Heart left ventricle (tissue), 16 donors: ENCODE measurements around the gene C10orf143. TPM values are rescaled to one million over a fixed set of nuclear protein-coding genes. Genes with fewer than 3 reads are reported as not detected.

Experiments used
- ATAC-seq, 4 donors: fragments of 200-7000 bp; cut with Tn5 transposase; one replicate each; pipeline ENCODE4 v1.9.1; 2020 to 2022; ENCODE audit warnings: moderate library complexity in 4 of 4, mild to moderate bottlenecking in 3 of 4, moderate number of reproducible peaks in 1 of 4
- DNase-seq, 5 donors: peaks; one replicate each; pipeline ENCODE4 v3.0.0-alpha.2; 2020
- H3K27ac ChIP-seq, 12 donors: fragments of 200-600 bp; sonication (generic) in 4 of 12; one replicate each; pipeline versions ENCODE4 v1.5.0 to v1.8.0; 2016 to 2022; ENCODE audit warnings: mild to moderate bottlenecking in 2 of 12
- H3K27me3 ChIP-seq, 9 donors: fragments of 200-600 bp; sonication (generic) in 2 of 9; one replicate each; pipeline versions ENCODE4 v1.5.1 to v1.8.0; 2016 to 2022; ENCODE audit warnings: mild to moderate bottlenecking in 3 of 9
- H3K36me3 ChIP-seq, 9 donors: fragments of 200-600 bp; sonication (generic) in 2 of 9; one replicate each; pipeline versions ENCODE4 v1.5.0 to v1.8.0; 2018 to 2022; ENCODE audit warnings: mild to moderate bottlenecking in 2 of 9
- H3K4me1 ChIP-seq, 12 donors: fragments of 200-600 bp; sonication (generic) in 4 of 12; one replicate each; pipeline versions ENCODE4 v1.5.0 to v1.8.0; 2016 to 2022; ENCODE audit warnings: mild to moderate bottlenecking in 3 of 12
- H3K4me3 ChIP-seq, 12 donors: fragments of 200-600 bp; sonication (generic) in 4 of 12; one replicate each; pipeline versions ENCODE4 v1.5.0 to v1.8.0; 2017 to 2022; ENCODE audit warnings: mild to moderate bottlenecking in 9 of 12, moderate library complexity in 4 of 12
- H3K9me3 ChIP-seq, 12 donors: fragments of 200-600 bp; sonication (generic) in 4 of 12; one replicate each; pipeline versions ENCODE4 v1.5.0 to v1.8.0; 2016 to 2022; ENCODE audit warnings: mild to moderate bottlenecking in 1 of 12
- CTCF ChIP-seq, 12 donors: fragments of 200-600 bp; sonication (generic) in 4 of 12; IDR thresholded peaks; one replicate each; pipeline versions ENCODE4 v1.5.0 to v1.8.0; 2018 to 2022; ENCODE audit warnings: antibody characterized with exemption in 12 of 12, mild to moderate bottlenecking in 5 of 12
- POLR2A ChIP-seq, 2 donors: fragments of 450-650 bp; IDR thresholded peaks; one replicate each; pipeline ENCODE4 v1.6.1; 2017; ENCODE audit warnings: antibody characterized with exemption in 2 of 2, mild to moderate bottlenecking in 2 of 2, moderate library complexity in 2 of 2
- WGBS, 4 donors: extraction: QIAGEN DNeasy Blood & Tissue Kit in 2 of 4; methylation state at CpG; one replicate each; pipeline versions ENCODE4 v1.1.5 to v1.1.7; 2013 to 2018; 5-methylcytosine and 5-hydroxymethylcytosine counted together
- intact Hi-C, 10 donors: fragments of 100-400 bp; cut with DNase I; formaldehyde crosslinking; loops; one replicate each; pipeline versions ENCODE4 v1.11.1 to v1.14.2; 2022
- polyA plus RNA-seq, 2 donors: library from polyadenylated mRNA; stranded (reverse); fragments of 200-250 nt; gene quantifications; one replicate each; pipeline ENCODE4 v1.2.3, GENCODE V29; 2013
- total RNA-seq, 9 donors: library from RNA; depleted of rRNA in 2 of 9; stranded (reverse); fragments of >200 nt in 2 of 9; fragmentation: NEBNext Ultra II Directional in 3 of 9; extraction: Animal tissue kit (Norgen Biotek cat#: 25700) in 3 of 9; gene quantifications; one replicate each; pipeline versions ENCODE4 v1.1.0 to v1.2.4, GENCODE V29; 2016 to 2023
- donor health status: ischemic (EF 13 %, LVEDD 7.1; RV severe dilation, severe dysfunction).
- donor health status: healthy with polysubstance abuse.
- donor health status: DM: no; HTN: yes; CAD: no.
- donor health status: DM: no; HTN: no; CAD: no.
- donor health status: ischemic (EF 25% LVEDD 6.9; RV normal size, moderate dysfunction).
- donor health status: ischemic (EF 25% LVEDD 5.7; RV mildly dilated, moderate dysfunction).
- donor health status: healthy.
- donor health status: DM: yes; HTN: yes; CAD: no.
- donor health status: ischemic (EF 35%, LVEDD 5.7; RV mildly dilated, moderate dysfunction).
- donor health status: nonischemic (EF 11% LVEDD 7.7; RV severe dilation, severe dysfunction).
- donor health status: DM: yes; HTN: yes; CAD: no.
- donor health status: PGD.
- donor health status: ischemic (EF 29% LVEDD 5.4; RV normal size, mild dysfunction).
- donor health status: nonischemic (EF 23%, LVEDD 6.1; RV moderate dilation, normal function).

Gene C10orf143
- total and polyA plus RNA-seq, 11 donors = 0.32 to 3.7 (median 1.6) TPM; not detected in 1

- intact Hi-C loops = no loop called here
- no peak overlapping the region for H3K27ac ChIP-seq
- peaks cover 0 to 8% (median 0%) of the 10 kb centered on the region in 12 donors for H3K4me1 ChIP-seq
These were observed 93.5 kb downstream of the C10orf143 start for GRCh38 chr10:130016993-130017630.

DNA sequence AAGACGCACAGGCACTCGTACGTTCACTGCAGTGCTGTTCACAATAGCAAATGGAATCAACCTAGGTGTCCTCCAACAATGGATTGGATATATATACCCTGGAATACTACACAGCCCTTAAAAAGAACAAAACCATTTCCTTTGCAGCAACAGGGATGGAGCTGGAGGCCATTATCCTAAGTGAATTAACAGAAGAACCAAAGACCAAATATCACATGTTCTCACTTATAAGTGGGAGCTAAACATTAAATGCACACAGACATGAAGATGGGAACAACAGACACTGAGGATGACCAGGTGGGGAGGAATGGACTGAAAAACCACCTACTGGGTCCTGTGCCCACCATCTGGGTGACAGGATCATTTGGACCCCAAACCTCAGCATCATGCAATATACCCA is 94.5 kb downstream of the C10orf143 start:
- WGBS, 4 donors = 91 to 93% (median 92%) methylated on average over 3 of the region's 3 CpGs
- ATAC-seq (no peak), DNase-seq (no peak)
- Histone ChIP-seq H3K36me3 (no peaks in the 10 kb centered on the region), H3K4me3 (no peak overlapping the region), H3K9me3 (no peaks in the 10 kb centered on the region), H3K4me1 (peaks cover 0 to 7% (median 0%) of the 10 kb centered on the region in 12 donors), H3K27ac (no peak overlapping the region), H3K27me3 (peaks cover 0 to 15% (median 0%) of the 10 kb centered on the region in 9 donors)
- TF ChIP-seq CTCF (IDR thresholded peaks at IDR 0.05) (no peak), POLR2A (IDR thresholded peaks at IDR 0.05) (no peak)
- intact Hi-C loops = no loop called here

More at GRCh38 chr10:130016993-130017630, 93.5 kb downstream of the C10orf143 start:
- H3K36me3 ChIP-seq = no peaks in the 10 kb centered on the region
- no peaks in the 10 kb centered on the region for H3K9me3 ChIP-seq
- TF ChIP-seq CTCF (IDR thresholded peaks at IDR 0.05) (no peak), POLR2A (IDR thresholded peaks at IDR 0.05) (no peak)
- no peak overlapping the region for H3K4me3 ChIP-seq
- no peak for DNase-seq
- WGBS, 4 donors = 80 to 88% (median 82%) methylated on average over 19 of the region's 19 CpGs
- no peak for ATAC-seq
- peaks cover 0 to 13% (median 0%) of the 10 kb centered on the region in 9 donors for H3K27me3 ChIP-seq

- no peaks in the 10 kb centered on the region for H3K36me3 ChIP-seq
- no peak for ATAC-seq
- H3K27me3 ChIP-seq = peaks cover 0 to 15% (median 0%) of the 10 kb centered on the region in 9 donors
- WGBS, 4 donors = 81 to 87% (median 82%) methylated on average over 21 to 22 of the region's 22 CpGs
- no peak for TF ChIP-seq POLR2A (IDR thresholded peaks at IDR 0.05)
- no peak for TF ChIP-seq CTCF (IDR thresholded peaks at IDR 0.05)
- H3K27ac ChIP-seq = no peak overlapping the region
- intact Hi-C loops = no loop called here
- no peaks in the 10 kb centered on the region for H3K4me1 ChIP-seq
- no peaks in the 10 kb centered on the region for H3K9me3 ChIP-seq
- no peak overlapping the region for H3K4me3 ChIP-seq
- no peak for DNase-seq
These were observed 95.4 kb downstream of the C10orf143 start for GRCh38 chr10:130015075-130015695.

DNA sequence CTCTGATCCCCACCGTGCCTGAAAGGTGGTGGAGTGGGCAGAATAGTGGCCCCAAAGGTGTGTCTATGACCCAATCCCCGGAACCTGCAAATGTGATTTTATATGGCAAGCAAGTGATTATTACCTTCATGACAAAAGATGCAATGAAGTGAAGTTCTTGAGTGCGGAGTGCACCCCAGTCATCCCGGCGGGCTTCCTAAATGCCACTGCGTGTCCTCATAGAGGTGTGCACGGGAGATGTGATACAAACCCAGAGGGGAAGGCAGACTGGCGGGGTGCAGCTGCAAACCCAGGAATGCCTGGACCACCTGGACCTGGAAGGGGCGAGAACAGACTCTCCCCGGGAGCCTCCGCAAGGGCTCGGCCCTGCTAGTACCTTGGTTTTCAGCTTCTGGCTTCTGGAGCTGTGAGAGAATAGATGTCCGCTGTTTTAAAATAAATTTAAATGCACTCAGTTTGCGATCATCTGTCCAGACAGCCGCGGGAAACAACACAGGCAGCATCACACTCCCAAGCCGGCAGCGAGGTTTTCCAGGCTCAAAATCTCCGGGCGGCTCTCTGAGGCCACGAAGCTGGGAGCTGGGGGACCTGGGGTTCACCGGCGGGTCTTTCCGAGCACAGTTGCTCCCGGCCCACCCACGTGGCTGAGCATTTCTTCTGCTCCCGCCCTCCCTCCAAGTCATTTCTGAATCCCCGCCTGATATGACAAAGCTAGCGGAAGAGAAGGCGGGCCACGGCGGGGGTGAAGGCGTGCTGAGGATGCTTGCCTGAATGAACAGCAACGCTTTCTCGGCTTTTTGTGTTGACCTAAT is 96.2 kb downstream of the C10orf143 start:
- no peak for TF ChIP-seq CTCF (IDR thresholded peaks at IDR 0.05)
- TF ChIP-seq POLR2A (IDR thresholded peaks at IDR 0.05) = no peak
- Histone ChIP-seq H3K4me1 (no peaks in the 10 kb centered on the region), H3K36me3 (no peaks in the 10 kb centered on the region), H3K27ac (no peak overlapping the region), H3K9me3 (no peaks in the 10 kb centered on the region), H3K27me3 (peaks cover 0 to 20% (median 0%) of the 10 kb centered on the region in 9 donors), H3K4me3 (no peak overlapping the region)
- DNase-seq (no peak), ATAC-seq (no peak)
- intact Hi-C loops = no loop called here
- 82 to 84% (median 83%) methylated on average over 35 of the region's 35 CpGs for WGBS, 4 donors
